ENCODE results near the gene AFM.

Gene AFM

DNA sequence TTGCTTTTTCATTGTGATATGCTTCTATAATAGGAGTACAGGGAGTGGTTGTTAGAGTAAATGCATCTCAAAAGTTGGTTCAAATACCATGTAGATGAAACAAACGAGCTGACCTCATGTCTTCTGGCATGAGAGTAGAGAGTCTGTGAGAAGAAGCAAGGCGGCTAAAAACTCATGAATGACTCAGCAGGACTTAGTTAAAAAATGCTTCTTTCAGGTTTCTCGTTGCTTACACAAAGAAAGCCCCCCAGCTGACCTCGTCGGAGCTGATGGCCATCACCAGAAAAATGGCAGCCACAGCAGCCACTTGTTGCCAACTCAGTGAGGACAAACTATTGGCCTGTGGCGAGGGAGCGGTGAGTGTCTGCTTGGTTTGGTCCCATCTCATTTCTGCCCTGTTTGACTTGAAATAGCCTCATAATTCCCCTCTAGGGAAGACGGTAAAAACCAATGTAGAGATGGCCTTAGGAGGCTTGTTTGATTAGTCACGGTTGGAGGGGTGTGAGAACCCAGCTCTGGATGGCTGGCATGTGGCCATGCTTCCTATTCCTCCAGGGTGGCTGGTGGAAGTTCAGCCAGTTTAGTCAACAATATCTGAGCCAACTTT lies 31.0 kb upstream of the AFM start:
- DNase-seq, result peak; percentile 63

DNA sequence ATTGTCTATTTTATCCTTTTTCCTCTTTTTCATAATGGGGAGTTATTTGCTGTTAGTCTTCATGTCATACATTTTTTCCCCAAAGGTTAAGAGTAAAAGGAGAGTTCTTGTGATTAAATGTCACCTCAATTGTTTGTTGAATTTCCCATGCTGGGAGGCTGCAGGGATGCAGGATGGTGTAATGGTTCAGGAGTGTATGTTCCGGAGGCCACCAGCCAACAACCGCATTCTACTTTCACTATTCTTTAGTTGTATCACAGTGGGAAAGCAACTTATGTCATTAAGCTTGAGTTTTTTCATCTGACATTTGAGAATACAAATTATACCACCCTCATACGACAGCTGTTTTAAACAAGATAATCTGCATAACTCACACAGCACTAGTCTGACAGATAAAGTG lies 30.1 kb upstream of the AFM start:
- peak; percentile 4 for DNase-seq

DNA sequence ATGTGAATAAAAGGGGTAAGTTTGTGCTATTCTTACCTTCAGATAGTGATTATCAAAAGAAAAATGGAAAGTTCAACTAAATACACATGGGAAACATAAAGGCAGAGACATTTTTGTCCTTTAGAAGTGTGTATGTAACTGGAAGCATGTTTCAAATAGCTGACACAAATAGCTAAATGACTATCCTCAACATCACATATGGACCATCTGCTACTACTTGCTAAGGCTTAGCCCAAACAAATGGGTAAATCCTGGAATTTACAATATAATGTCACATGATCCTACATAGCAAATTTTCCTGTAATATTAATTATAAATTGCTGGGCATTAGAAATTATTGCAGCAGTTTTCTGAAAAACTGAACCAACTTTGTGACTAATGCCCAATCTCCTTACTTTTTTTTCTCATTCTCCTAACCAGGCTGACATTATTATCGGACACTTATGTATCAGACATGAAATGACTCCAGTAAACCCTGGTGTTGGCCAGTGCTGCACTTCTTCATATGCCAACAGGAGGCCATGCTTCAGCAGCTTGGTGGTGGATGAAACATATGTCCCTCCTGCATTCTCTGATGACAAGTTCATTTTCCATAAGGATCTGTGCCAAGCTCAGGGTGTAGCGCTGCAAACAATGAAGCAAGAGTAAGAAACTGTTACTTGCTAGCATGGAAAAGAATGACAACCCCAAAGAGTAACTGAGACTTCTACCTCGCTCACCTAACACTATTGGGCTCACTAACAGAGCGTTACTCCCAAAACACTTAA lies 29.4 kb upstream of the AFM start:
- no peak for DNase-seq

DNA sequence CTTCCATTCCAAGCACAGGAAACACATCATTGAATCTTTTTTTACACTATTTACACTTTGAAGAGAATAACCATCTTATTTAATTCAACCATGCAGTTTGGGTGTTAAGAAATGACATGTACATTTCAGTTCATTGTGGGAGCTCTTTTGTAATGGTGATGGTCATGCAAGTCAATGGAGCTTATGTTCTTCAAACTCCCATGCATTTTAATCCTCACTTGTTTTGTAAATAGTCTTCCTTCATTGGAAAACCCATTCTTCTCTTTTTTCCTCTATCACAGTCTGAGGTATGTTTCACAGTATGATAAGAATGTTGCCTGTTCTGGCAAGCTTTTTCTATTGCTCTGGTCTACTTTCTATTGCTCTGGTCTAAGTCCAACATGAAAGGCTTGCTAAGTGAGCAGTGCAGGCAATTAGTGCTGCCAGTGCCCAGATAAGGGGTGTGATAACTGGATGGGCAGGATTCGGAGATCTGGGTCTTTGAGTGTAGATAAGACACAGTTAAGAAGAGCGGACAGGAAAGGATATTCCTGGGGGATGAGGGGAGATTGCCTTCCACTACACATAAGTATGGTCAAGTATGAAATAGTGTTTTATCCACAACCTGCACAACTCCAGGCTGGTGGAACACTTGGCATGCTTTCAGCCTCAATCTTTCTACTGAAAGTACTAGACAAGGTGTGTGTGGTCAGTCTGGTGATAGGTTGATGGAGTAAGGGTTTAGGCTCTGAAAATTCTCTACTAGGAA lies 28.4 kb upstream of the AFM start:
- DNase-seq, result no peak

DNA sequence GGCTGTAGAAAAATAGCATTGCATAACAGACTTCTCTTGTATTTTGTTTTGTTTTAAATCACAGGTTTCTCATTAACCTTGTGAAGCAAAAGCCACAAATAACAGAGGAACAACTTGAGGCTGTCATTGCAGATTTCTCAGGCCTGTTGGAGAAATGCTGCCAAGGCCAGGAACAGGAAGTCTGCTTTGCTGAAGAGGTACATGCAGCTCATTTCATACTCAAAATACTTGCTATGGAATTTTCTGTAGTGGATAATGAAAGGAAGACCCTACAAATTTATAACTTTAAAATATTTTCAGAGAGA lies 27.9 kb upstream of the AFM start:
- DNase-seq, result no peak

DNA sequence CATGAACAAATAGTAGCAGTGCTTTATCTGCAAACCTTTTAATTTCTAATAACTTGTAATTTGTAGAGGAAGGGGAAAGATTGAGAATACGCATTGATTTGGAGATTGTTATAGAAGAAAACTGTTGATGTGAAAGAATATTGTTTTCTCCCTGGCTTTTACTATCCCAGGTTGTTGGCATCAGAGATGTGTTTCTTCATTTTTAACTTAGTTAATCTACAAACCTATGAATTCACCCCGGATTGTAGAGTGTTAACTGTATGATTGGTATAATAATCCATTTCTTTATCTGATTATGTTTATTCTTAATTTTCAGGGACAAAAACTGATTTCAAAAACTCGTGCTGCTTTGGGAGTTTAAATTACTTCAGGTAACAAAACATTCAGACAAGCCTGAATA lies 26.6 kb upstream of the AFM start:
- DNase-seq, result no peak

DNA sequence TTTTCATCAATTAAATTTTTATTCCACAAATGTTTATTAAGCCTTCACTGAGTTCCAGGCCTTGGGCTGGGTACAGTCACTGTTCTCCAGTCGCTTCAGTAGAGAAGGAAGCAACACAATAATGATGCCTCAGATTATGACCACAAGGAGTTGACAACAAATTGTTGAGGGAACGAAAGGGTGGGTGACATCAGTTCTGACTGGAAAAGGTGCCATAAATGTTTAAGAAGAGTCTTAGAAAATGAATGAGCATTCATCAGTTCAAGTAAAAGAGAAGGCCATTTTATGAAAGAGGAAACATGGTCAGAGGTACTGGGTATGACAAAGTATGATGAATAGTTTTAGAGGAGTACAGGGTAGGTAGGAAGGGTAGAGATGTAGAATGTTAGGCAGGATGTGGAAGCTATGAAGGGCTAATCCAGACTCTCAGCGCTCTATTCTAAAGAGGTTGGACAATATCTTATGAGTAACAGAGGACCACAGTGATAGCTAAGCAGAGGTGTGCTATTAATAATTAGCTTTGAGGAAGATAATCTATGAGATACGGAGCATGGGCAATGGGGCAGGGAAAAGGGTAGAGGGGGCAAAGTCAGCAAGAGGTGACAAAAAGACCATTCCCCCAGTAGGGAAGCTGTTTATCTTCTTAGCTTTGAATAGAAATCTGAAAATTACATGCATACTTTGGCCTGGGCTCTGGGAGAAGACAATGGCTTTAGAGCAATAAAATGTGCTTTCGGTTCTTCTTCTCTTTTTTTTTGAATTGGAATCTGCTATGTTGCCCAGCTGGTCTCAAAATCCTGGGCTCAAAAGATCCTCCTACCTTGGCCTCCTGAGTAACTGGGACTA lies 25.1 kb upstream of the AFM start:
- DNase-seq, result no peak

DNA sequence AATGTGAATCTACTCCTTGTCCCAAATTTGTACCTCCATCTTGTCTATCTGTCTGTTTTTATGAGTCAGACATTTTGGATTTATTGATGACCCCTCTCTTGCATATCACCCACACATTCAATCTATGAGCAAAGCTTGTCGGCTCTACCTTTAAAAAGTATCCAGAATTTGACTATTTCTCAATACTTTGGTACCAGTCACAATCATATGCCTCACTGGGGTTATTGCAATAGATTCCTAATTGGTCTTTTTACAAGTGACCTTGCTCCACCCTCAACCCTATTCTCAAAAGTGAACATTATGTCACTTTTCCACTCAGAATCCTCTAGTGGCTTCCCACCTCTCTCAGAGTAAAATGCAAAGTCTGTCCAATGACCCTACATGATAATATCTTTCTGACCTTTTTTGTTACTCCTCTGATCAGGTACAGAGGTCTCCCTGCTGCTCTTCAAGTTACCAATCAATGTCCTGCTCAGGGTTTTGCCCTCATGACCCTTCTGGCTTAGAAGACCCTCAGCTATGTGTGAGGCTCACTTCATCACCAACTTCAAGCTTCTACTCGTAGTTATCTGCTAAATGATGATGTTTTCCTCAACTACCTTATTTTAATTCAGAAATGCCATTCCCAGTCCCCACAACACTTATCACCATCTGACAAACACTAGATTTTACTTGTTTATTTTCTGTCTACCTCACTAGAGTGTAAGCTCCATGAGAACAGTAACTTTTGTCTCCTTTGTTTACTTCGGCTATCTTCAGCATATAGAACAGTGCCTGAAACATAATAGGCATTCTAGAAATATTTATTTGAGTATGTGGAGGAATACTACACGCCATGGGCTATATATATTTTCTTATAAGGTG lies 23.1 kb upstream of the AFM start:
- DNase-seq, result no peak

DNA sequence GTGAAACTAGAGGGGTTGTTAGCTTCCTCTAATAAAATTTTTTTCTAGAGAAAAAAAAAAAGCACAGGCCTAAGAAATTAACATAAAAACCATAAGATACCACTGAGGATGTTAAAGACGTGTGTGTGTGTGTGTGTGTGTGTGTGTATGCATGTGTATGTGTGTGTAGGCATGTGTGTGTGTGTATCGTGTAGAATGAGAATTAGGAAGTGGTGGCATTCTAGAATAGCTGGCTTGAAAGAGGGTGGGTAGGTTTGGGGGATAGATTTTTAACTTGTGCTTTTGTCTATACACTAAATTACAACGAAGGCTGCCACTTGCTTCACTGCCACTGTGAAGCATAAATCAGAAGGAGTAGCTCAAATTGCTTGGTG lies 22.5 kb upstream of the AFM start:
- no peak for DNase-seq

DNA sequence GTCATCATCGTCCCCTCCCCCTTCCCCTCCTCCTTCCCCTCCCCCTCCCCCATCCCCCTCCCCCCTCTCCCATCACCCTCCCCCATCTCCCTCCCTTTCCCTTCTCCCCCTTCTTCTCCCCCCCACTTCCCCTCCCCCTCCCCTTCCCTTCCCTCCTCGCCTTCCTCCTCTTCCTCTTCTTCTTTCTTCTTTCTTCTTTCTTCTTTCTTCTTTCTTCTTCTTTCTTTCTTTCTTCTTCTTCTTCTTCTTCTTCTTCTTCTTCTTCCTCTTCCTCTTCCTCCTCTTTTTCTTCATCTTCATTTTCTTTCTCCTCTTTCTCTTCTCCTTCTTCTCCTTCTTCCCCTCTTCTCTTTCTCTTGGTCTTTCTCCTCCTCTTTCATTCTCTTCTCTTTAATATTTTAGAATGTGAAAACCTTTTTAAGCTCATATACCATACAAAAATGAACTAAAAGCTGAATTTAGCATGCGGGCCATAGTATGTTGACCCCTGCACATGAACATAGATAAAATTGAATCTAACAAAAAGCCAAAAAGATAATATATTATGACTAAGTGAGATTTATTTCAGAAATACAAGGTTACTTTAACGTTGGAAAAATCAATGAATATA lies 20.5 kb upstream of the AFM start:
- DNase-seq, result no peak

DNA sequence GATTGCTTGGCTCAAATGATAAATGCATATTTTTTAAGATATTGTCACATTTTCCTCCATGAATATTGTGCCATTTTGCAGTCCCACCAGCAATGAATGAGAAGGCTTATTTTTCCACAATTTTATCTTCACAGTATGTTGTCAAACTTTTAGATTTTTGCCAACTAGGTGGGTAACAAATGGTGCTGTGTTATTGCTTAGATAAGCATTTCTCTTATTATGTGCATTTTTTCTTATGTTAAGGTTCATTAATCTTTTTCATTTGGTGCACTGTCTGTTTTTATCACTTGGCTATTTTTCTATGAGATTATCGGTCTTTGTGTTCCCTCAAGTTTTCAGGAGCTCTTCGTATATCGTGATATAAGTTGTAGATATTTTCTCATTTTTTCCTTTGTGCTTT lies 13.4 kb upstream of the AFM start:
- no peak for DNase-seq

DNA sequence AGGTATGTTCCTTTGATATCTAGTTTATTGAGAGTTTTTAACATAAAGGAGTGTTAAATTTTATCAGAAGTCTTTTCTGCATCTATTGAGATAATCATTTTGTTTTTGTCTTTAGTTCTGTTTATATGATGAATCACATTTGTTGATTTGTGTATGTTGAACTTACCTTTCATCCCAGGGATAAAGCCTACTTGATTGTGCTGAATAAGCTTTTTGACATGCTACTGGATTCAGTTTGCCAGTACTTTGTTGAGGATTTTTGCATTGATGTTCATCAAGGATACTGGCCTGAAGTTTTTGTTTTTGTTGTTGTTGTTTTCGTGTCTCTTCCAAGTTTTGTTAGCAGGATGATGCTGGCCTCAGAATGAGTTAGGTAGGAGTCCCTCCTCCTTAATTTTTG lies 10.8 kb upstream of the AFM start:
- no peak for DNase-seq

DNA sequence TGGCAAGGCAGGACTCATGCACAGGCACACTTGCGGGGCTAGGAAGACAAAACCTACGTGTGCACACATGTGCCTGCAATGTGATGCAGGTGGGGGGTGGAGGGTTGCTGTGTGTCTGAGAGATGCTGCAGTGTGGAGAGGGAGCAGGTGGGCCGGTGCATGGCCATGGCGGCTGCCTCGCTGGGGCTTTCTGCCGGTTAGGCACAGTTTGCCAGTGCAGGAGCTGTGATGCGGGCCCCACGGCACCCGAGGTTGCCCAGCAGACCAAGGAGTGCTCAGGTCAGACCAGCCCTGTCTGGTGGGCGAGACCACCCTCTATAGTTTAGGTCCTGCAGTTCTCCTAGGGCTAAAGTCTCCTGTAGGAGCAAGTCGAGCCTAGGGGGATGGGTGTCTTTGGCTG lies 4.4 kb upstream of the AFM start:
- DNase-seq, result no peak

DNA sequence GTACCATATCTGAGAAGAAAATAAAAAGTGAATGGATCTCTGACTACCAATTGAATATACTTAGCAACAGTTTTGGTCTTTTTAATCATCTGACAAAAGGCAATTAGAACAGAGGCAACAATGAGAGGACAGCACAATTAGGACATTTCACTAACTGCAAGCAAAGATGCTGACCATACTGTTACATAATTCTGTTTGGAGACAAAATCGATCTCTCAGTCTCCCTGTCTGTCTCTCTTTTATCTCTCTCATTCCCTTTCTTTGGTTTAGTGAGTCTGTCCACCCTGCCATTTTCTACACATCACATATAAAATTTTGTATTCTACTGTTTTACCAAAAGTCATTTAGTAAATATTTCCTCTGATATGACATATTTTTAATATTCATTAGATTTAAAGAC lies 2.2 kb upstream of the AFM start:
- no peak for DNase-seq

DNA sequence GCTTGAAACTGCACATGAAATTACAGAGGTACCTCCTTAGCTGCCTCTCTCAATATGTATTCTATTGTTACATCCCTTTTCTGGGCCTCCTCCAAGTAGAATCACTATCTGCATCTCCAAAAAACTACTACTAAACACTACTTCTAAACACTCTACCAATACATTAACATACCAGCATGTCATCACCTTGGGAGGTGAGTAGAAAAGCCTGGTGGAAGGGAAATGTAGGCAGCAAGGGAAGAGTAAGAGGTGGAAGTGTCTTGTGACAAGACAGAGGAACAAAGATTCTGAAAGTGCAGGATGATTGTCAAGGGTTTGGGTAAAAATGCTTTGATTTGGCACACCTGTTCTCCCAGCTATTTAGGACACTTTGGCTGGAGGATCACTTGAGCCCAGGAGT lies 3.5 kb downstream of the AFM start:
- DNase-seq, result no peak

DNA sequence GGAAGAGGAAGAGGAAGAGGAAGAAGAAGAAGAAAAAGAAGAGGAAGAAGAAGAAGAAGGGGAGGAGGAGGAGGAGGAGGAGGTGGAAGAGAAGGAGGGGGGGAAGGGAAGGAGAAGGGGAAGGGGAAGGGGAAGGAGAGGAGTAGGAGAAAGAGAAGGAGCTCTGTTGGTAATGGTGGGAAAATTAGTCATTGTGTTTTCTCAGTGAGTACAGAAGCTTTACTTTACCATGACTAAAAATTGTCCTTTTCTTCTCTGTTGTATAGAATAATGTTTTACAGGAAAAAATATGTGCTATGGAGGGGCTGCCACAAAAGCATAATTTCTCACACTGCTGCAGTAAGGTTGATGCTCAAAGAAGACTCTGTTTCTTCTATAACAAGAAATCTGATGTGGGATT lies 4.1 kb downstream of the AFM start:
- no peak for DNase-seq

DNA sequence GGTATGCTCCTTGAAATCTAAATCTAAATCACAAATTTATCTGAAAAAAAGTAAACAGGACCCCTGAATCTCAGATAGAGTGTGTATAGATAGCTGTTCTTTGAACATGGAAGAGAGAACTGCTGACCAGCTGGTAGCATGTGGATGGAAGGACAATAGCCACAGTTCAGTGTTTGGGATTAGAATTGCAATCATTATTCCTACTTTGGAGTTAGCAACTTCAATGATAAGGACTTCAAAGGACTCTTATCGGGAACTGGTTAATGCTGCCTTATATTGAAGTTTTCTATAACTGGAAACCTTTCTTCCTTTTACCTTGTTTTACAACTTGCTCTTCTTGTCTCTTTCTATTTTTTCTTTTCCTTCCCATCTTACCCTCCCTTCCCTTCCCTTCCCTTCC lies 5.0 kb downstream of the AFM start:
- no peak for DNase-seq

DNA sequence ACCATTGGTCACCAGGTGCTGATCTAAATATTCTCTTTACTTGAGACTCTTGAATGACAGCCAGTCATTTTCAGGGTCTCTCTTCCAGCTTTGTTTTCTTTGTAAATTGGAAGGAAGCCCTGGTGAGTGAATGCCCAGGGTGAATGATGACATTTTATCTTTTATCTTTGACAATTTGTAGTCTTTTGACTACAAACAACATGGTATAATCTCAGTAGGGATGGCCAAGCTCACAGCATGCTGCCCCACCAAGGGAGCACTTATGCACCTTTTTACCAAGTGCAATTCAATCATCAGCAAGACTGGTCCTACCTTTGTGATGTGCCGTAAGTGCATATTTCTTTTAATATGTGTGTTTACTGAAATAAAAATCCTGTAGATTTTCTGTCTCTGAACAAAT lies 5.7 kb downstream of the AFM start:
- DNase-seq, result no peak

DNA sequence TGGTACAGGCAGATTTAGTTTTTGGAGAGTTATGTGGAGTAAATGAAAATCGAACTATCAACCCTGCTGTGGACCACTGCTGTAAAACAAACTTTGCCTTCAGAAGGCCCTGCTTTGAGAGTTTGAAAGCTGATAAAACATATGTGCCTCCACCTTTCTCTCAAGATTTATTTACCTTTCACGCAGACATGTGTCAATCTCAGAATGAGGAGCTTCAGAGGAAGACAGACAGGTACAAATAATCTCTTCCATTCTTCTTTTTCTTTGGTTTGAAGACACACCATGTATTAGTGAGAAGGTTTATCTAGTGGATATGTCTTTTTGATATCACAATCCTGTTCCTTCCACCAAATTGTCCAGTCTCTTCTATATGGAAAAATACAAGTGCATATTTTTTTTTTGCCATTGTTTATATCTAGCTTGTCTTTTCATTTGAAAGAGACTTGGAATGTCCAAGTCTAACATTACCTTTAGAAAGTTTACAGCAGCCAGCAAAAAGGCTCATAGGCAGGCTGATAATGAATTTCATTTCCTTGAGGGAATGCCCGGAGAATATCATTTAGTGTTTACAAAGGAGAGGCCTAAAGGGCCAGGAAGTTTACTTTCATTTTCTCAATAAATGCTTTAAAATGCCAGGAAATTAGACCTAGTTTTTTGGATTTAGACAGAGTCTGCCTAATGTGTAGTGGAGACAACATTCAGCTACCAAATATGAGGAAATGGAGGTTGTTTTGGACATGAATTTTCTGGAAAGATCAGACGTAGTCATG lies 18.6 kb downstream of the AFM start:
- DNase-seq, result peak; percentile 25

DNA sequence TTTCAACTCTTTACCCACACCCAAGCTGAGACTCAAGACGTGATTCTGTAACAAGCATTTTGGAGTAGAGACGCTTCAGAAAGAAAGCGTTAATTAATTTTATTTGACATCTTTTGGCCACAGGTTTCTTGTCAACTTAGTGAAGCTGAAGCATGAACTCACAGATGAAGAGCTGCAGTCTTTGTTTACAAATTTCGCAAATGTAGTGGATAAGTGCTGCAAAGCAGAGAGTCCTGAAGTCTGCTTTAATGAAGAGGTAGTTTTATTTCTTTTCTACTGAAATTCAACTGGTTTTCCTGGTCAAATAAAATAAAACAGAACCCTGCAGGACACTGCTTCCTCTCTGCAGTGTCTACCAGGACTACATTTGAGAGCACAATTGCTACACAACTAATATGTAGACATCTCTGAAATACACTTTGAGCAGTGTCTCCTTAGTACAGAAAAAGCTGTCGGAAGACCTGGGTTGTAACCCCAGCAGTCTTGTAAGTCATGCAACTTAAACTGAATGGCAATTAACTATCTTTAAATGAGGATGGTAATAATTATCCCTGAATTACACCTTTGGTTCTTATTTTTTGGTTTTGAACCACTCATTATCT lies 20.2 kb downstream of the AFM start:
- DNase-seq, result no peak

DNA sequence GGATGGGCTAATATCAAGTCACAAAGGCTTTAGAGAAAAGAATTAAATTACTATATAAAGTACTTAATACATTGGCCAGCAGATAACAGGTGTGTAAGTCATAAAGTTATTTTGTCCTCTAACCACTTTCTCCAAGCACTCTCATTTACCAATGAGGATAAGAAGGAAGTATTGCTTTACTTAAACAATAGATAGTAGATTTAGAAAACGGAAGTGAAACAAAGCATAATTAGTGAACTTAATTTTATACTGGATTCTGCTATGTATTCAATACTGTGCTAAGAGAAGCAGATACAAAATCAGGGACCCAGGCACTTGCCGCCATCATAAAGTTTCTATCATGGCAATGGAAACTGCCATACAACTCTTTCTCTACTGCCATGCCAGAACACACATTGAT lies 24.0 kb downstream of the AFM start:
- no peak for DNase-seq
